Testis (tissue), 3 donors: ENCODE measurements around the gene WDFY4. TPM values are rescaled to one million over a fixed set of nuclear protein-coding genes. Genes with fewer than 3 reads are reported as not detected.

Source experiments
- DNase-seq: peaks from one replicate; pipeline ENCODE4 v3.0.0-alpha.2; 2019
- H3K27ac ChIP-seq, 2 donors: fragments of 200-600 bp; sonication (generic); one replicate each; pipeline ENCODE4 v1.5.1; 2019
- H3K27me3 ChIP-seq: fragments of 200-600 bp; sonication (generic); one replicate; pipeline ENCODE4 v1.5.1; 2019
- H3K36me3 ChIP-seq: fragments of 200-600 bp; sonication (generic); one replicate; pipeline ENCODE4 v1.5.1; 2017; ENCODE audit warnings: low read depth; ENCODE audit errors: missing control alignments
- H3K4me1 ChIP-seq: fragments of 200-600 bp; sonication (generic); one replicate; pipeline ENCODE4 v1.5.1; 2019
- H3K4me3 ChIP-seq, 2 donors: fragments of 200-600 bp; sonication (generic); one replicate each; pipeline ENCODE4 v1.5.1; 2017 to 2019
- H3K9me3 ChIP-seq: fragments of 200-600 bp; sonication (generic); one replicate; pipeline ENCODE4 v1.5.1; 2017
- CTCF ChIP-seq, 3 experiments: fragments of 450-650 bp in 2 of 3; fragments of 200-600 bp in 1 of 3; sonication (generic) in 1 of 3; IDR thresholded peaks; one replicate each; pipeline ENCODE4 v1.5.1; 2016 to 2019; ENCODE audit warnings: antibody characterized with exemption in 3 of 3, mild to moderate bottlenecking in 2 of 3, moderate library complexity in 1 of 3
- POLR2A ChIP-seq: fragments of 450-650 bp; IDR thresholded peaks from one replicate; pipeline ENCODE4 v1.6.1; 2017; ENCODE audit warnings: antibody characterized with exemption, mild to moderate bottlenecking, moderate library complexity
- WGBS, 2 donors: methylation state at CpG; one replicate each; pipeline ENCODE4 v1.1.5; 2018; 5-methylcytosine and 5-hydroxymethylcytosine counted together
- intact Hi-C: fragments of 100-400 bp; cut with DNase I; formaldehyde crosslinking; loops from one replicate; pipeline ENCODE4 v1.15.1; 2023; ENCODE audit warnings: low total_unique reads
- polyA plus RNA-seq: library from polyadenylated mRNA; stranded (reverse); fragments of 350-450 nt; fragmentation: Illumina TruSeq; extraction: RNeasy Lipid Tissue Mini Kit (QIAGEN cat#74804); gene quantifications from one replicate; pipeline ENCODE4 v1.2.3, GENCODE V29; 2014; ENCODE audit warnings: low read depth, low replicate concordance; ENCODE audit not compliant: insufficient read depth
- total RNA-seq, 2 donors: library from RNA; depleted of rRNA; stranded (reverse); fragments of >200 nt; gene quantifications; one replicate each; pipeline ENCODE4 v1.2.3, GENCODE V29; 2016

WDFY4 gene
- total and polyA plus RNA-seq, 3 donors from 2014 or later = 10.2 to 21.5 (median 18.4) TPM

- 85 to 92% methylated on average over 8 to 10 of the region's 10 CpGs for WGBS, 2 donors
- Histone ChIP-seq H3K36me3 (no peaks in the 10 kb centered on the region), H3K4me3 (no peak overlapping the region), H3K27me3 (no peaks in the 10 kb centered on the region), H3K27ac (no peak overlapping the region), H3K9me3 (no peaks in the 10 kb centered on the region), H3K4me1 (no peaks in the 10 kb centered on the region)
- DNase-seq = no peak
- TF ChIP-seq POLR2A (no peak), CTCF (IDR thresholded peaks at IDR 0.05) (no peak)
- intact Hi-C loops = no loop called here
Measured at GRCh38 chr10:48941427-48942075, 256.9 kb downstream of the WDFY4 start.

GRCh38 chr10:48943096-48943495 is 258.4 kb downstream of the WDFY4 start:
- H3K9me3 ChIP-seq = no peaks in the 10 kb centered on the region
- intact Hi-C loops = no loop called here

GRCh38 chr10:48944171-48944570 is 259.5 kb downstream of the WDFY4 start:
- Histone ChIP-seq H3K36me3 (no peaks in the 10 kb centered on the region), H3K4me3 (no peak overlapping the region), H3K27me3 (no peaks in the 10 kb centered on the region), H3K9me3 (no peaks in the 10 kb centered on the region), H3K27ac (no peak overlapping the region), H3K4me1 (no peaks in the 10 kb centered on the region)
- no peak for TF ChIP-seq CTCF (IDR thresholded peaks at IDR 0.05)
- no peak for TF ChIP-seq POLR2A
- intact Hi-C loops = no loop called here
- DNase-seq = no peak
- WGBS, 2 donors = 85 to 90% methylated on average over 3 of the region's 3 CpGs

More at GRCh38 chr10:48943096-48943495, 258.4 kb downstream of the WDFY4 start:
- no peaks in the 10 kb centered on the region for H3K4me1 ChIP-seq
- H3K4me3 ChIP-seq = no peak overlapping the region
- no peaks in the 10 kb centered on the region for H3K27me3 ChIP-seq
- TF ChIP-seq CTCF (IDR thresholded peaks at IDR 0.05) = no peak
- TF ChIP-seq POLR2A = no peak
- WGBS, 2 donors = 89 to 91% methylated on average over 10 of the region's 10 CpGs
- no peak overlapping the region for H3K27ac ChIP-seq
- H3K36me3 ChIP-seq = no peaks in the 10 kb centered on the region
- no peak for DNase-seq

GRCh38 chr10:48945441-48946130 is 260.9 kb downstream of the WDFY4 start:
- no peak for TF ChIP-seq CTCF (IDR thresholded peaks at IDR 0.05)
- TF ChIP-seq POLR2A = no peak
- Histone ChIP-seq H3K36me3 (no peaks in the 10 kb centered on the region), H3K4me3 (no peak overlapping the region), H3K27me3 (no peaks in the 10 kb centered on the region), H3K4me1 (no peaks in the 10 kb centered on the region), H3K27ac (no peak overlapping the region), H3K9me3 (no peaks in the 10 kb centered on the region)
- DNase-seq = no peak
- intact Hi-C loops = no loop called here
- WGBS, 2 donors = 65 to 69% methylated on average over 6 of the region's 6 CpGs
